Glomerular visceral epithelial cell (primary cell): Measurements from ENCODE around the gene TECPR2.

ENCODE experiments used
- DNase-seq: peaks from one replicate; pipeline ENCODE4 v3.0.0-alpha.2; 2016; ENCODE audit errors: extremely low spot score

Gene TECPR2

GRCh38 chr14:102424520-102424919, 61.8 kb downstream of the TECPR2 start:
- DNase-seq = no peak

- no peak for DNase-seq
Measured at GRCh38 chr14:102424923-102425322, 62.2 kb downstream of the TECPR2 start.

GRCh38 chr14:102426796-102427195, 64.1 kb downstream of the TECPR2 start:
- DNase-seq = no peak

GRCh38 chr14:102427642-102428041, 64.9 kb downstream of the TECPR2 start:
- DNase-seq = no peak

- no peak for DNase-seq
Measured at GRCh38 chr14:102430212-102430908, 67.6 kb downstream of the TECPR2 start.

GRCh38 chr14:102431751-102432150, 69.0 kb downstream of the TECPR2 start:
- DNase-seq = no peak

GRCh38 chr14:102434647-102435175, 72.0 kb downstream of the TECPR2 start:
- no peak for DNase-seq

- DNase-seq = peak; percentile 75
Measured at GRCh38 chr14:102437997-102438915, 75.5 kb downstream of the TECPR2 start.

GRCh38 chr14:102439556-102439955, 76.8 kb downstream of the TECPR2 start:
- no peak for DNase-seq

- no peak for DNase-seq
Measured at GRCh38 chr14:102440392-102440791, 77.7 kb downstream of the TECPR2 start.

GRCh38 chr14:102442241-102443211, 79.8 kb downstream of the TECPR2 start:
- DNase-seq = no peak

GRCh38 chr14:102445066-102445465, 82.3 kb downstream of the TECPR2 start:
- DNase-seq = no peak

- no peak for DNase-seq
Measured at GRCh38 chr14:102445641-102446040, 82.9 kb downstream of the TECPR2 start.

- no peak for DNase-seq
Measured at GRCh38 chr14:102450206-102451063, 87.7 kb downstream of the TECPR2 start.

- no peak for DNase-seq
Measured at GRCh38 chr14:102451064-102451352, 88.3 kb downstream of the TECPR2 start.

GRCh38 chr14:102452302-102452701, 89.6 kb downstream of the TECPR2 start:
- DNase-seq = no peak

GRCh38 chr14:102454711-102455110, 92.0 kb downstream of the TECPR2 start:
- DNase-seq = no peak

- no peak for DNase-seq
Measured at GRCh38 chr14:102457509-102457908, 94.8 kb downstream of the TECPR2 start.

- DNase-seq = no peak
Measured at GRCh38 chr14:102461490-102462338, 99.0 kb downstream of the TECPR2 start.

GRCh38 chr14:102462391-102462790, 99.7 kb downstream of the TECPR2 start:
- DNase-seq = no peak
